Stimulated activated CD8-positive, alpha-beta memory T cell treated with anti-CD3 and anti-CD28 coated beads, Interleukin-7, amount 100 ng/mL, for 24 hours (primary cell): ENCODE measurements around the gene BANF1.
"Not testable (repeated sequence)": the region's sequence is repeated elsewhere in the genome, so short reads cannot be mapped to it uniquely, and the experiment has no call there.

Experiments used
- DNase-seq: peaks from one replicate; pipeline ENCODE4 v3.0.0-alpha.2; 2020; ENCODE audit warnings: low read depth

The BANF1 gene

GRCh38 chr11:66011239-66011784, 9.0 kb downstream of the BANF1 start:
- no peak for DNase-seq

DNA sequence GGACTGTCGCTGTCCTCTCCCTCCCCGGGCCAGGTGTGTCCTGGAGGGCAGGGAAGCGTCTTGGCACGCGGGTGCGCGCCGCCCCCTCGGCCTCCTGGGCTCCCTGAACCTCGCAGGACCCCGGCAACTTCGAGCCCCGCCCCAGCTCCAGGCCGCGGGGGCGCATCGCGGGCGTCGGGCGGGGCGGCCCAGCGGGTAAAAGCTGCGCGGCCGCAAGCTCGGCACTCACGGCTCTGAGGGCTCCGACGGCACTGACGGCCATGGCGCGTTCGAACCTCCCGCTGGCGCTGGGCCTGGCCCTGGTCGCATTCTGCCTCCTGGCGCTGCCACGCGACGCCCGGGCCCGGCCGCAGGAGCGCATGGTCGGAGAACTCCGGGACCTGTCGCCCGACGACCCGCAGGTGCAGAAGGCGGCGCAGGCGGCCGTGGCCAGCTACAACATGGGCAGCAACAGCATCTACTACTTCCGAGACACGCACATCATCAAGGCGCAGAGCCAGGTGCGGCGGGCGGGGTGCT, 9.5 kb downstream of the BANF1 start, which contains the start of gene CST6:
CST6 (plus strand) TSS at position 224 of the 519 bp plus-strand sequence; CDS start at position 261, 37 bp downstream.
- no peak for DNase-seq

- no peak for DNase-seq
Measured at GRCh38 chr11:66012371-66012945, 10.2 kb downstream of the BANF1 start.

DNA sequence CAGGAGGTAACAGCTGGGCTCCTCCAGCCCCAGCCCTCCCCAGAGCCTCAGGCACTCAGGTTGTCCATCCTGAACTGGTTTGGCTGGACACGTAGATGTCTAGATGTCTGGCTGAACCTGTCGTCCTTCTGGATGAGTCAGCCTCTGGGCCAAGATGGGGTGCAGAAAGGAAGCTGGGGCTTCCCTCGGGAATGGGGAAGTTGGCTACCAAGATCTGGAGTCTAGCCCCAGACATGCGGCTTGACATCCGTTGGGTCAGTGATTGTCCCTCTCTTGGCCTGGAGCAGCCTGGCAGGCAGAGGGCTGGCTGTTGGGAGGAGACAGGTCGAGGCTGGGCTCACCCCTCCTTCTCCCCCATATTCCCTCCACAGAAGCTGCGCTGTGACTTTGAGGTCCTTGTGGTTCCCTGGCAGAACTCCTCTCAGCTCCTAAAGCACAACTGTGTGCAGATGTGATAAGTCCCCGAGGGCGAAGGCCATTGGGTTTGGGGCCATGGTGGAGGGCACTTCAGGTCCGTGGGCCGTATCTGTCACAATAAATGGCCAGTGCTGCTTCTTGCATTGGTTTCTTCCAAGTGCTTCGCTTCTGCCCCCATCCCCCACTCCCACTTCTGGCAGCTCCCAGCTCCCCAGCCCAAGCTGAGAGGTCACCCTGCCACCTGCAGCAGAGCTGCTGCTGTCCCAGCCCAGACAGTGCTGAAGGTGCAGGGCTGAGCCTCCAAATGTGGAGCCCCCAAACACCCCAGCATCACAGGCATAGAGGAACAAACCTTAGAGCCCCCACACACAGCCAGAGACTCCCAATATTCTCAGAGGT, 10.9 kb downstream of the BANF1 start:
- no peak for DNase-seq

DNA sequence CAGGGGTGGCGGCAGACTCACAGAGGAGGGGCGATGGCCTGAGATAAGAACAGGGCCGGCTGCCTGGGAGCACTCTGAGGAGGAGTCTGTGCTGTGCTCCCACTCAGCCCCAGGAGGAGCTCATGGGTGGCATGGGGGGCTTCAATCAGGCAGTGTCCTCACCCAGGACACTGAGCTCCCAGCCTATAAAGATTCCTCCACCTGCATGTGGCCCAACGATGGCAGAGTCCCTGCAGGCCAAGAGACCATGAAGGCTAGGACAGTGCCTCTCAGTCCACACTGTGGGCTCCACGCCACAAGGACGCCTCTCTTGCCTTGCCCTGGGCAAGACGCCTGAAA, 11.4 kb downstream of the BANF1 start:
- DNase-seq = no peak

- DNase-seq = no peak
Measured at GRCh38 chr11:66014804-66015453, 12.6 kb downstream of the BANF1 start.

DNA sequence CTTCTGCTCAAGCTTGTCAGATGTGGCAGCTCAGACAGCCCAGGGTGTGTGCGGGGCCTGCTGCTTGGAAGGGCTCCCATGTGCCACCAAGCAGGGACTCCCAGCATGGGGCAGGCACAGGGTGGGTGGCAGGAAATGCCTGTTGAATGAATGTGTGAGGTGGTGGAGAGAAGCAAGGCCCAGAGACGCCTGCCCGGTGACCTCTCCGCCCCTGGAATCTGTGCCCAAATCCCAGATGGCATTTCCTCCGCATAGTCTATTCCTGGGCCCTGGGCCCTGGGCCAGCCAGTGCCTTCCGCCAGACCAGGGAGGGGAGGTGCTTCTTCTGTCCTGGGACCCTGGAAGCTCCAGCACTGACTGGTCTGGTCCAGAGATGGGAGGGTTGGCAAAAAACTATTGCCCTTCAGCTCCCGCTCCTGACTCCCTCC, 13.2 kb downstream of the BANF1 start:
- no peak for DNase-seq

DNA sequence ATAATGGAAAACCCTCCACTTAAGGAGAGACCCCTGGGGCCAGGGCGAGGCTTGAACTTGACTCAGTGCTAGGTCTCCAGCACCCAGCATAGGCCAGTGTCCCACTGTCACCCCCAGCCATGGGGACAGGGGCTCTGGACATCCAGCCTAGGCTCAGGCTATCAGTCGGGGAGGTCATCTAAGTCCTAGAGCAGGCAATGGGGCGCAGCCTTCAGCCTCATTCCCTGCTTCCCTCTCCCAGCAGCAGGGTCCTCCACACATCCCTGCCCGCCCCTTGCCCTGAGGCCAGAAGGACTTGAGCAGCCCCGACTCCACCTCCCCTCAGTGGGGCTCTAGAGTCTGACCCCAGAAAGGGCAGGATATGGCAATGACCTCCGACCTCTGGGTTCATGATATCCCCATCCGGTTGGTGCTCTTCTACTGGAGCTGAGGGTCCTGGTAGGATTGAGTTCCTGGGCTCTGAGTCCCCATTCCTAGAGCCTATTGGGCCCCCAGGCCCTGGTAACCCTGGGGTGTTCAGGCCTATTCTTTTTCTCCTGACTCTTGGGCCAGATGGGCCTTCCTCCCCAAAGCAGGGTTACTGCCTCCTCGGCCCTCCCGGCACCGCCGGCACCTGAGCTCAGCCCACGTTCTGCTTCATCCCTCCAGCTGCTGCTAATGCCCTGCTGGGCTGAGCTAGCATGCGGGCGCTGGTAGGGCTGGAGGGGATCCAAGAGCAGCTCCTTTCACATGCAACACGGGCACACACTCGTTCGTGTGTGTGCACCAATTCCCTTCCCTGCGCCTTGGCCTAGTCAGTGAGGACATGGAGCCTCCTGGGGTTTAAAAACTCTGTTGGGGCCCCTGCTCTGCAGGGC, 13.9 kb downstream of the BANF1 start:
- no peak for DNase-seq

DNA sequence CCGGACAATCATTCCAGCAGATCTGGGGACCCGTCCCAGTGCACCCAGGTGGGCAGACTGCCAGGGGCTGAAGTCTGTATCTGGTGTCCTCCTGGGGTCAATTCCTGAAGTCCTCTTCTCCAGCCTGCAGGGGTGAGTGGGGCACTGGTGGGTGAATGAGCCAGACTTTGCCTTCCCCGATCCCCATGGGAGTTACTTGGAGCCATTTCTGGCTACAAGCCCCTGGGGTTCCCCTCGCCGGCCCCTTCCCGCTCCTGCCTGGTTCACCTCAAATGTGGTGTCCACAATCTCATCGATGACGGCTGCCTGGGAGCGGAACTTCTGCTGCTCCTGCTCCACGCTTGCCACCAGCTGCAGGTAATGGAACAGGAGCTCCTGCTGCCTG, 14.5 kb downstream of the BANF1 start:
- DNase-seq = no peak

GRCh38 chr11:66017321-66017720, 15.0 kb downstream of the BANF1 start:
- DNase-seq = no peak

DNA sequence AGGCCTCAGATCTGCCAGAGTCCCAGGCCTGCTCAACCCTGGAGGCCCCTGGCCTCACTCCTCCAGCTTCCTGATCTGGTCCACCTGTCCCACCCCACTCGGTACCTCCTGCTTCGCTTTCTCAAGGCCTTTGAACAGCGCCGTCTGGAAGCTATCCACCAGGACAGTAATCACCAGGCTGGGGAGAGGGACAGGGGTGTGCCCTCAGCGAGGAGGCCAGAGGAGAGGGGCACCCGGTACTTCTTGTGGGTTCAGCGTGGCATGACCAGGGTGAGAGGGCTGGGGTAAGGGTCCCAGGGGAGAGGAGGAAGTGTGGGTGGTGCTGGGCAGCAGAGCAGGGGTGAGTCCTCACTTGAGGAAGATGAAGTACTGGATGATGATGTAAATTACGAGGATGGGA, 17.9 kb downstream of the BANF1 start:
- DNase-seq = no peak

- no peak for DNase-seq
Measured at GRCh38 chr11:66020618-66021357, 18.5 kb downstream of the BANF1 start.

DNA sequence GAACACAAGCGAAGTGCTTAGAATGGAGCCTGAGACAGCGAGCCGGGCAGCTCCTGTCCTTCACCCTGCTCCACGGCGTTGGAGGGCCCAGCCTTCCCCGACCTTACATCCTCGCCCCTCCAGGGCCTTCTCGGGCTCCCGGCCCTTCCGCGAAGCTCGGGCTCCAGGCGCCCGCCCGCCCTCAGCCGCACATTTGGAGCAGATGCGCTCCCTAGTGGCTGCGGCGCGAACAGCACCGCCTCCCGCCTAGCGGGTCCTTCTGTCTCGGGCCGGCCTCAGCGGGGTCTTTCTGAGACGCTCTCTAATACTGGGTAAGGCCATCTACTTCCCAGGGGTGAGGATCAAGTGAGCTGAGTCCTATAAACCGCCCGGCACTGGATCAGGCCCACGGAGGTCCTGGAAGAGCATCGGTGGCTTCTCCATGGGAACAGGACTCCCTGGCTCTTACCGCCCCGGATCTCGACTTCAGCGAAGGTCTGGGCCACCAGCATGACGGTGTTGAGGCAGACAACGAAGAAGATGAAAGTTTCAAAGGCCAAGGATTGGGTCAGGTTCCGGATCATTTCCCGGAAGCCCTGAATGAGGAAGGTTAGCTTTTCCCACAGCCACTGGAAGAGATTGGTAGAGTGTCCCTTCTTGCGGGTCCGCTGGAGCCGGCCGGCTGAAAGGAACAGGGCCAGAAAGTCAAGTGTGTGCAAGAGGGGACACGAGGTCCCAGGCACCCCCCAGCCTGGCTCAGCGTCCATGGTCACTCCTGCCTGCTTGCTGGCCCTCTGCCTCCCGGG, 20.3 kb downstream of the BANF1 start:
- peak; percentile 66 for DNase-seq

DNA sequence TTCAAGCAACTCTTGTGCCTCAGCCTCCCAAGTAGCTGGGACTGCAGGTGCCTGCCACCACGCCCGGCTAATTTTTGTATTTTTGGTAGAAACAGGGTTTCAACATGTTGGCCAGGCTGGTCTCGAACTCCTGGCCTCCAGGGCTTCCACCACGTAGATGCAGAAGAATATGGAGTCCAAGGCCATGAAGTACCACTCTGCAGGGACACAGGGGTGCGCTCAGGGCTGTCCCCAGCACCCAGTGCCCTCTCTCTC, 20.8 kb downstream of the BANF1 start:
- DNase-seq = not testable (repeated sequence)

DNA sequence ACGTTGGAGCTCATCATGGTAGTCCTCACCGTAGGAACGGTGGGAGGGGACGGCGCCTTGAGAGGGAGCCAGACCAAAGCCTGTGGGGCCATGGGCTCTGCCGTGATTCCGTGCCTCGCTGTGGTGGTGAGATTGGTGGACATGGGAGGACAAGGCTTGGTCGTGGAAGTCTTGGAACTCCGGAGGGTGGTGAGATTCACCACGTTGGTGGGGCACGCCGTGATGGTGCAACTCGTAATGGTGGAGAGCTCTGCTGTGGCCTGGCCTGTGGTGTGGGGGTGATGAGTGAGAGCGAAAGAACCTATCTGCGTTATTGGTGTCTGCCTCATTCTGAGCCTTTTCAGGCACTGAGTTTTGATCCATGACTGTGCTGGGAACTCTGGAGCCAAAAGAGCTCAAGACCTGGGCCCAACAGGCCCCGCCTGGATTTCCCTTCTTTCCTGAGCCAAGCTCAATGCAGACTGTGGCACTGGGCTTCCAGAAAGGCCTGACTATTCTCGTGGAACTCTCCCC, 23.8 kb downstream of the BANF1 start, which contains the start of gene CATSPER1:
CATSPER1 (minus strand) TSS at position 463 of the 513 bp plus-strand sequence; CDS start at position 363, 100 bp downstream.
- DNase-seq = no peak

GRCh38 chr11:66032957-66033735, 30.8 kb downstream of the BANF1 start:
- no peak for DNase-seq

DNA sequence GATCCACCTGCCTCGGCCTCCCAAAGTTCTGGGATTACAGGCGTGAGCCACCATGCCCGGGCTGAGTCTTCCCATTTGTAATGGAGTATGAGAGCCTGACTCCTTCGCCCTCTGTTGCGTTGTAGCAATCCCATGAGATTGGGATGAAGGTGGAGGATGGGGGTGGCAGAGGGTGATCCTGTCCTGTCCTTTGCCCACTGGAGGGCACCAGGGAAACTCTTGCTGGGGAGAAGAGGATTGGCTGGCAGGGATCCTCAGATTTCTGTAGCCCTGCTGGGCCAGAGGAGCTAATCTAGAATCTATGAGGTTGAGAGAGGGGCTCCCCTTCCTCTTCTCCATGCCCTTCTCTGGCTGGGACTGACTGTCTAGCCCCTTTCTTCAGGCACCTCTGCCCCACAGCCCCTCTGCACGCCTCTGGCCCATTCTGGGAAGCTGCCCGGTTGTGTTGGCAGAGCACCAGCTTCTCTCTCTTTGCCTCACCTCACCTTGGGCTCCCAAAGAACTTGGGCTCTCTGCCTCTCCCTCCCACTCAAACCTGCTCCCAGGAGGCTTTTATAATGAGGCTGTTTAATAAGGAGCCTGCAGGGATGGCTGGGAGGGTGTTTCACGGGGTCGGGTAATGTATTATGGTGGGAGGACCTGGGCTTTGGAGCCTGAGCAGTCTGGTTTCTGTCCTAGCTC, 33.5 kb downstream of the BANF1 start:
- DNase-seq = no peak

- no peak for DNase-seq
Measured at GRCh38 chr11:66036334-66036710, 34.0 kb downstream of the BANF1 start.

GRCh38 chr11:66037327-66037726, 35.0 kb downstream of the BANF1 start:
- DNase-seq = no peak
